Measurements from ENCODE around the gene RAB9A.

- TF ChIP-seq POLR2AphosphoS5 (IDR thresholded peaks at IDR 0.05; ENCODE audit: low read depth, low read length) (peak; percentile 62), CTCF (IDR thresholded peaks at IDR 0.05) (no peak), REST (IDR thresholded peaks at IDR 0.05; ENCODE audit: insufficient read depth in 1 of 2, low read depth in 2 of 2, low read length in 1 of 2) (no peak)
Measured at GRCh38 chrX:13734278-13735172, 45.6 kb downstream of the RAB9A start, which contains the start of the genes OFD1 and TRAPPC2.
